Prostate gland (tissue), 2 donors: ENCODE results near the gene MALRD1.

Experiments
- CTCF ChIP-seq, 4 experiments: fragments of 200-600 bp in 2 of 4; fragments of 450-650 bp in 2 of 4; sonication (generic) in 2 of 4; IDR thresholded peaks; 1 replicate in 3 of 4; 2 replicates in 1 of 4; pipeline ENCODE4 v1.5.1; 2016 to 2019; ENCODE audit warnings: antibody characterized with exemption in 4 of 4, mild to moderate bottlenecking in 2 of 4, moderate library complexity in 2 of 4
- POLR2A ChIP-seq: fragments of 450-650 bp; IDR thresholded peaks from one replicate; pipeline ENCODE4 v1.6.1; 2016; ENCODE audit warnings: antibody characterized with exemption, mild to moderate bottlenecking
- POLR2AphosphoS5 ChIP-seq: sonication (generic); formaldehyde crosslinking; IDR thresholded peaks from one replicate; pipeline ENCODE4 v1.6.1; 2017; ENCODE audit warnings: antibody characterized with exemption

DNA sequence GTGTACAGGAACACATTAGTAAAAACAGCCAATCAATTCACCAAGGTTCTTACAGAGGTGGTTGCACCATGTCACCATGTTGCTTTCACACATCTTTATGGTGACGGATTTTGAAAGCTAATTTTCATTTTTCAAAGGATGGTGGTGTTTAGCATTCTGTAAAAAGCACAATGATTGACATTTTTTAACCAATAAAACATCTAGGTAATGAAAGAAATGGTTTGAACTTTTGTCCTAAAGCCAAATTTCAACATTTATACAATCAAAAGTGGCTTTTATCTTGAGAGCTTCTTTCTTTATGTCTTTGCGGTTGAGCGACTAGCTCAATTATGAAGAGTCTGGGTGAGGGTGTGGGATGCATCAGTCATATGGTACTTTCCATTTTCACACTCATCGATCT is 94.4 kb downstream of the MALRD1 start:
- no peak for TF ChIP-seq CTCF (IDR thresholded peaks at IDR 0.05)
- no peak for TF ChIP-seq POLR2AphosphoS5
- no peak for TF ChIP-seq POLR2A
